ENCODE results near the gene STIP1.

The STIP1 gene

DNA sequence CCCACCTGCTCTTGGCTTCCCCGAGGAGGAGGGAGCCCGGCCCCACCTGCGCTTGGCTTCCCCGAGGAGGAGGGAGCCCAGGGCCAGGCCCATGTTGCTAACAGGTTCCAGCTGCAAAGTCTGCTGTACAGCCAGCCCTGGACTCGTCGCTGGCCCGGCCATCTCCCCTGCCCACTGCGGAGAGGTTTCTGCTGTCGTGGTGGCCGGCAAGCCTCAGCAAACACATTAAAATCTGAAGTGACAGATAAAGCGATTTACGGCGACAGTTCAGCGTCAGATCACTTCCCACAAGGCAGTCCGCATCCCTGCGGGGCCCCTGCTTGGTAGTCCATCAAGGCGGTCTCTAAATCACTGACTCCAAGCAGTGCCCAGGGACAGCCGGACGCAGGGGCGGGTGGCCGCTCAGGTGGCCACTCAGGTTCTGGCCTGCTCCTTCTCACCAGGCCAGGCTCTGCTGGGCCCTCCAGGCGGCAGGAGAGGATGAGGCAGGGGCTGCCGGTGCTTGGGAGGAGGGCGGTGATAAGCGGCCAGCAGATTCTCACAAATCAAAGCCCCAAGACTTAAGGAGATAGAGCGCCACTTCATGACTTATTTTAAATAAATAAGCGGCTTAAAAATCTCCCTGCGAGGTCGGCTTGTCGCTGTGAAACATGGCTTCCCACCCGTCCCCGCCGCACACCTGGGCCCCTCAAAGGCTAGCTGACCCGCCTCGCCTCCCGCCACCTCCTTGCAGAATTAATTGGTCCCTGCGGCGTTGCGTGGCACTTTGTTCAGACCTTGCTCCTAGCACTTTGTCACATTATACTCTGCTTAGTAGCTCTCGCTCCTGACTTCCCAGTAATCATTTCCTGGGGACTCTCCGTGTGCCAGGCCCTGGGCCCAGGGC, 41.1 kb upstream of the STIP1 start:
- H3K79me2 ChIP-seq (ENCODE audit: low read length) = no peaks in the 10 kb centered on the region
- no peaks in the 10 kb centered on the region for H4K20me1 ChIP-seq (ENCODE audit: insufficient read depth, low read length)
- no peak overlapping the region for H3K9ac ChIP-seq (ENCODE audit: low read length)
- H3K27ac ChIP-seq (ENCODE audit: low read length) = no peak overlapping the region
- no peaks in the 10 kb centered on the region for H3K36me3 ChIP-seq (replicated peaks; ENCODE audit: insufficient read depth, low read length)
- no peaks in the 10 kb centered on the region for H3F3A ChIP-seq (ENCODE audit: insufficient read depth, low read length)
- no peak for DNase-seq
- H2AFZ ChIP-seq (ENCODE audit: low read length) = no peak overlapping the region
- H3K27me3 ChIP-seq (replicated peaks; ENCODE audit: insufficient read depth, low read length) = no peaks in the 10 kb centered on the region
- TF ChIP-seq CTCF (IDR thresholded peaks at IDR 0.05; ENCODE audit: low read length) = no peak
- TF ChIP-seq EZH2phosphoT487 (IDR thresholded peaks at IDR 0.05; ENCODE audit: low read length) = no peak
- no peak for TF ChIP-seq EZH2 (optimal IDR thresholded peaks at IDR 0.05; ENCODE audit: low read depth, low read length)
- no peaks in the 10 kb centered on the region for H3K4me1 ChIP-seq (ENCODE audit: low read length)
- H3K9me2 ChIP-seq (replicated peaks; ENCODE audit: insufficient read depth, low read length) = no peaks in the 10 kb centered on the region
- no peak overlapping the region for H3K4me2 ChIP-seq (ENCODE audit: low read depth, low read length)
- no peaks in the 10 kb centered on the region for H3K9me3 ChIP-seq (replicated peaks; ENCODE audit: insufficient read depth, low read length)
- H3K4me3 ChIP-seq (ENCODE audit: low read length) = no peak overlapping the region

DNA sequence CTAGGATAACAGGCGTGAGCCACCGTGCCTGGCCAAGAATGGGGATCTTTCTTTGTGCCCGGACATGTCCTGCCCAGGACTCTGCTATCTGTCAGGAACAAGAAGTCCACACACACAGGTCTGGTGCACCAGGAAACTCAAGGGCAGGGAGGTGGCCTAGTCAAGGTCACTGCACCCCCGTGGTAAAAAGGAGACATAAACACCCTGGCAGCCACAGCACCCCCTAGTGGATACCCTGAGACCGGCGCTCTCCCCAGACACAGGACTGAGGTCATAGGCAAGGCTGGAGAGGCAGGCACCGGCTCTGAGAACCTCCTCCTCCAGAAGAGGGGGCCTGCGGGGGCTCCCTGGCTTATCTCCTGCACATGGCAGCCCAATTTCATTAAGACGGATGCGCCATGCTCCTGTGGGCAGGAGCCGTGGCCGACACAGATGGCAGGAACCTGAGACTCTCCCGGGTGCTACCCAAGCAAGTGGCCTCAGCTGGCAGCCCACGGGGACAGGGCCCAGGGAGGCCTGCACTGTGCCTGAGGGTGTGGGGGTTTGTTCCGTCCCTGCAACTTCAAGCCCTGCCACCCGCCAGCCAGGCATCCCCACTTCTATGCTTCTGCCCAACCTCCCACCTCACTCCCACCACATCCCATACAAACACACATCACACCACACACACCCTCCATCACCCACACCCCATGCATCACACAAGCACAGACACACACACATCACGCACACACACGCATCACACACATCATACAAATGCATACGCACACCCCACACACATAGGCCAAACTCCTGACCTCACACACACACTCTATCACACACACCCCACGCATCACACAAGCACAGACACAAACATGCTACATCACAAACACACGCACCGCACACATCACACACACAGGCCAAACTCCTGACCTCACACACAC, 39.7 kb upstream of the STIP1 start:
- no peaks in the 10 kb centered on the region for H3K36me3 ChIP-seq (replicated peaks; ENCODE audit: insufficient read depth, low read length)
- TF ChIP-seq CTCF (IDR thresholded peaks at IDR 0.05; ENCODE audit: low read length) (peak; percentile 72), EZH2phosphoT487 (IDR thresholded peaks at IDR 0.05; ENCODE audit: low read length) (no peak)
- H3K9me3 ChIP-seq (replicated peaks; ENCODE audit: insufficient read depth, low read length) = no peaks in the 10 kb centered on the region
- H3K9me2 ChIP-seq (replicated peaks; ENCODE audit: insufficient read depth, low read length) = no peaks in the 10 kb centered on the region
- H3K4me2 ChIP-seq (ENCODE audit: low read depth, low read length) = no peak overlapping the region
- no peak overlapping the region for H3K27ac ChIP-seq (ENCODE audit: low read length)
- H2AFZ ChIP-seq (ENCODE audit: low read length) = no peak overlapping the region
- no peak overlapping the region for H3K4me3 ChIP-seq (ENCODE audit: low read length)
- no peaks in the 10 kb centered on the region for H3K79me2 ChIP-seq (ENCODE audit: low read length)
- H3K9ac ChIP-seq (ENCODE audit: low read length) = no peak overlapping the region
- peak; percentile 48 for DNase-seq
- no peaks in the 10 kb centered on the region for H3K4me1 ChIP-seq (ENCODE audit: low read length)
- no peaks in the 10 kb centered on the region for H3K27me3 ChIP-seq (replicated peaks; ENCODE audit: insufficient read depth, low read length)
- no peaks in the 10 kb centered on the region for H4K20me1 ChIP-seq (ENCODE audit: insufficient read depth, low read length)
- no peaks in the 10 kb centered on the region for H3F3A ChIP-seq (ENCODE audit: insufficient read depth, low read length)

DNA sequence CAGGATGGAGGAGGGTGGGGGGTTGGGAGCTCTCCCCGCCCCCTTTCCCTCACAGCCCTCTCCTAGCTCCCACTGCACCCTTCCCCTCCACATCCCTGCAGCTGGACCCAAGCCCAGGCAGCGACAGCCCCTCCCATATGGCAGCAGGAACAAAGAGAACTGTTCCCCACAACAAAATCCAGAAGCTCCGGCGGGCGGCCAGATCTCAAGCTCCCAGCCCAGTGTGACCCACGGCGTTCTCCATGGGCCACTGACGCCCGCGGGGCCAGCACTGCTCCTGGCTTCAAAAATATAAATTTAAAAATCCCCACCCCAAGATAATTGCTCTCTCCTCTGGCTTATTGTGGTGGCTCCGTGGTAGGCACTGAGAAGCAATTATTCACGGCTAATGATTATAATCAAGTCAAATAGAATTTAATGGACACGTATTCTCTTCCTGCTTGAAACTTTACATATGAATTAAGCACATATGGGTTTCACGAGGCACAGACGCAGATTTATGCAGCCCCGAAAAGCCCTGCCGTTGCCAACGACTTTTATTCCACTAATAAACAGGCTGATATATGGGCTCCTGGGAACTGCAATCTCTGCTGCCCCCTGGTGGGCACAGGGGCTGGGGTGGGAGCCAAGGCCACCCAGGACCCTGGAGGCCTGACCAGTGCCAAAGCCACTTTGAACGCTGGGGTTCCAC, 37.6 kb upstream of the STIP1 start:
- peak; percentile 56 for DNase-seq
- Histone ChIP-seq H3K9ac (ENCODE audit: low read length) (no peak overlapping the region), H3K27me3 (replicated peaks; ENCODE audit: insufficient read depth, low read length) (no peaks in the 10 kb centered on the region), H3K9me3 (replicated peaks; ENCODE audit: insufficient read depth, low read length) (no peaks in the 10 kb centered on the region), H3K79me2 (ENCODE audit: low read length) (no peaks in the 10 kb centered on the region), H3K9me2 (replicated peaks; ENCODE audit: insufficient read depth, low read length) (no peaks in the 10 kb centered on the region), H3F3A (ENCODE audit: insufficient read depth, low read length) (no peaks in the 10 kb centered on the region), H2AFZ (ENCODE audit: low read length) (no peak overlapping the region), H3K27ac (ENCODE audit: low read length) (no peak overlapping the region), H3K4me2 (ENCODE audit: low read depth, low read length) (no peak overlapping the region), H3K4me3 (ENCODE audit: low read length) (no peak overlapping the region), H3K4me1 (ENCODE audit: low read length) (no peaks in the 10 kb centered on the region), H3K36me3 (replicated peaks; ENCODE audit: insufficient read depth, low read length) (no peaks in the 10 kb centered on the region), H4K20me1 (ENCODE audit: insufficient read depth, low read length) (no peaks in the 10 kb centered on the region)
- TF ChIP-seq CTCF (IDR thresholded peaks at IDR 0.05; ENCODE audit: low read length) (peak; percentile 85), EZH2phosphoT487 (IDR thresholded peaks at IDR 0.05; ENCODE audit: low read length) (no peak)

Data from MM.1S (cell line).